GM21723 (cell line): ENCODE measurements around the gene COL3A1.

ENCODE experiments used
- ATAC-seq: cut with Tn5 transposase; IDR thresholded peaks from one replicate; pipeline ENCODE4 v1.9.1; 2021; ENCODE audit warnings: mild to moderate bottlenecking, moderate library complexity; ENCODE audit not compliant: unreplicated experiment

The COL3A1 gene

DNA sequence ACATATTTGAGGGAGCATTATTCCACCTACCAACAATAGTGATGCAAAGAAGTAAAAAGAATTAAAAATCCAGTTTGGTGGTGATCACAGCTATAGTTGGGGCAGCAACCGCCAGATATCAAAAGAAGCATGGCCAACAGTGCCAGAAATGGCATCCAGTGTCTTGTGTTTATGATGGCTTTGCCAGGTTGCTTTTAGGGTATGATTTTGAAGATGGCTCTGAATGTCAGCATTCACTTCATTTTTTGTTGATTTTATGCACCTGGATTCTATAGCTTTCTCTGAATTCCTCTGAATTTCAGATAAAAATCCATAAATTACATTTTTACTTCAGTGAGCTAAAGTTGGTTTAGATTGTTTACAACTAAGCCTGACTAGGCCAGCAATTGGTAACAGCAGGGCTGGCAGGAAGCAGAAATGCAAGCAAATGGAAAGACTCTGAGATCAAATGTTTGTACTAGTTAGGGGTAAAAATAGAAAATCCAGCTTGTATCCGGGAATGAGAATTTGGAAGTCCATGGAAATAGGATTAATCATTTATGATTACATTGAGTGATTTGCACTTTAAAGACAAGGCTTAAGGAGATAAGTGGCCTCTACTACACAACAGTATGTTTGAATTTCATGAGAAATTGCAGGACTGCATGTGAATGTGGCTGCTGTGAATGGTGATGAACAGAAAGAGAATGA is 40.4 kb downstream of the COL3A1 start:
- ATAC-seq: no peak

DNA sequence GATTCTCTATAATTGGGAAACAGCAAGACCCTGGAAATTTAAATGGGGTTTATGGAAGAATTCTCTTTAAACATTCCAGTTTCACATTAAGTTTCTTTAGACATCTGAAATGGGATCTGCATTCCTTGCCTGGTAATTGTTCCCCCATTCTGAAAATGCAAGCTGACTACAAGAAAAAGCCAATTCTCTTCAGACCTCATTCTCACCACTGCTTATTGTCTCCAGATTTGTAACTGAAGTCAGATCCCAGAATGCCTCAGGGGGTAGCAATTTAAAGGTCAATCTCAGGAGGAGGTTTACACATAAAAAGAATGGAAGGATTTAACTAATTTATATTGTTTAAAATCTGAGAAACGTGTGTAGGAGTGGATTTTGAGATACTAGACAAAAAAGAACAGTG is 41.2 kb downstream of the COL3A1 start:
- no peak for ATAC-seq

- no peak for ATAC-seq
Observed at GRCh38 chr2:189016311-189016861, 42.2 kb downstream of the COL3A1 start.

DNA sequence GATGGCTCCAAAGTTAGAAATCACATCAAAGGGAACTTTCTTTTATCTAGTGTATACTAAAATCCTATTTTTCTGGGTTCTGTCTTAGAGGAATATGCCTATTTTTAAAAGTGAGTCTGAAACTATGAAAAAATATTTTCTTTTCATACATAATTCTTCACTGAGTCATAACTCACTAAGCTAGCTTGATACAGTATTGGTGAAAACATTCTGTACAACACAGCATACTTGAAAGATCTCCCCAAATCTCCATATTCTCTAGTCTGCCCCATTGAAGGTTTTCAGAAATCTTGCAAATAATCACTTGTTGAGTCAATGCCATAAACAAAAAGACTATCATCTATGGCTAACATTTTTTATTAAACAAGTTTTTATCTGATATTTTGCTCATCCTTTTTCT is 44.5 kb downstream of the COL3A1 start:
- ATAC-seq: no peak

GRCh38 chr2:189020179-189020578 is 46.0 kb downstream of the COL3A1 start:
- no peak for ATAC-seq

- no peak for ATAC-seq
Observed at GRCh38 chr2:189022053-189022481, 47.9 kb downstream of the COL3A1 start.

DNA sequence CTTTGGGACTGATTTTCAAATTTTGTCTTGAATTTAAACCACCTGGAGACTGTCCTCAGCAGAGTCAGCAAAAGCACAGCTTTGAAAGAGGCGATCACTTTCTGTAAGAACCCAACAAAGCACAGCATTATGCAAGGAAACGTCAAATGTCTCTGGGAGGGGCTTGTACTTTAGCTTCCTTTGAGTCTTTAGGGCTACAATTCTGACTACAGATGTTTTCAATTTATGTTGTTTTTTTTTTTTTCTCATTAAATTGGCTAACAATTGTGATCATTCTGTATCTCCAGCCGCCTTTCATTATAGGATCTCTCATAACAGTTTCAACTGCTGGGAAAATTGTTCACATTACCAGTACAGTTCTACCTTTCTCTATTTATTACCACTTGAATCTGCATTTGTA is 48.3 kb downstream of the COL3A1 start:
- ATAC-seq: no peak

GRCh38 chr2:189024901-189025618 is 50.9 kb downstream of the COL3A1 start:
- ATAC-seq: peak; percentile 65

DNA sequence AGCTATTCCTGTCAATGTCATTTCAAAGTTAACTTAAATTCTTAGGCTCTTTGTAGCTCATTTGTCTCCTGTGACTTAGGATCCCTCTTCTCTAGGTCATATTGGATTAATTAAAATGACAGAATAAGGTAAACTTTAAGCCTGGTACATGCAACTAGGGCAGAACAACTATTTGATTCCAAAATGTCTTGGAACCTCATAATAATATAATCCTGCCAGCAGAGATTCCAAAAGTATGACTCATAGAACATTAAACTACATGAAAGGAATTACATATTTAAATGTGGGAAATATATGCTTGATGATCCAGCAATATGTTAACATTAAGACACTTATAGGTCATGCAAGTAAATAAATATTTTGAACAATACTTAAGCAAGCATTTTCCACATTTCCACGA is 63.3 kb downstream of the COL3A1 start:
- no peak for ATAC-seq

GRCh38 chr2:189045836-189046235 is 71.7 kb downstream of the COL3A1 start:
- ATAC-seq: no peak

DNA sequence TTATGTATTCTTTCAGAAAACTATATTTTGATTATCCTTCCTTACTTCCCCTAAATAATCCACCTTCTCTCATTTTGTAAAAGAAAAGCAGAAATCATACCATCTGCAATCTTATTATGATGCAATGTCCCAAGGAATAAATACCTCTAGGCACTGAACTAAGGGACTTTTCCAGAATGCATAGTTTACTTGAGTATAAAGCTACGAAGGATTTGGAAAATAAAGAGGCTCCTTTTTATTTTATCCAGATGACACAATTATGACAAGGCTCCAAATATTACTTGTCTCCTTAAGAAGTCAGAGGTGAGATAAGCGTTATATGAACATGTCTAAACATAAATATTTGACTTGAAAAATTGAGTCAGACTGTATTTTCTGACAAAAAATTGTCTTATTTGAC is 72.1 kb downstream of the COL3A1 start:
- no peak for ATAC-seq

DNA sequence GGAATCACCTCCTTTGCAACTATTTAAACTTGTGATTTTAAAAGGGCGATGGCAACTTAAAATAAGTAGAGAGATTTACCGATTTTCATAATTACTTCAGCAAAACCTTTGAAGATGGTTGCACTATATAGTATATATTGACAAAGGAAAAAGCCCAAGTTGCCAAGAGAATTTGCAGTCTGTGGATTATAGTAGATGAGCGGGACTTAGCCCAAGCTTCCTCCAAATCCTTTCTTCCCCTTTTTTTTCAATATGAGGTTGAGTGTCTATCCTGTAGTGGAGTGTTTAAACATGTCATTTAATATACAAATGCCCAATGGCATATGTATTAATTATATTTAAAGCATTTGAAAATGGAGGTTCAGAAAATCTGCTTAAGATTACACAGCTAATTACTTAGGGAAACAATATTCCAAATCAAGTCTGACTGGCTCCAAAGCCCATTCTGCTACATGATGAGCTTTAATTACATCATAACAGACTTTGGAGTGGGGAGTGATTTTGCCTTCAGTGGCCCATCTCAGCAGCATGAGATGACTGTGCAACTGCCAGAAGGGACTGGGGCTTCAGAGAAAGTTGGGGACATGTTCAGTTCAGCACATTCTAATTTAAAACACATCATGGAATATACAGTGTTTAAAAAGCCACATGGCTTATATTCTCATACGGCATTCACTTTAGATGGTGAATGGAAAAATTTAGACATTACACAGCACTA is 73.2 kb downstream of the COL3A1 start:
- ATAC-seq: no peak

- ATAC-seq: no peak
Observed at GRCh38 chr2:189048189-189048588, 74.0 kb downstream of the COL3A1 start.

DNA sequence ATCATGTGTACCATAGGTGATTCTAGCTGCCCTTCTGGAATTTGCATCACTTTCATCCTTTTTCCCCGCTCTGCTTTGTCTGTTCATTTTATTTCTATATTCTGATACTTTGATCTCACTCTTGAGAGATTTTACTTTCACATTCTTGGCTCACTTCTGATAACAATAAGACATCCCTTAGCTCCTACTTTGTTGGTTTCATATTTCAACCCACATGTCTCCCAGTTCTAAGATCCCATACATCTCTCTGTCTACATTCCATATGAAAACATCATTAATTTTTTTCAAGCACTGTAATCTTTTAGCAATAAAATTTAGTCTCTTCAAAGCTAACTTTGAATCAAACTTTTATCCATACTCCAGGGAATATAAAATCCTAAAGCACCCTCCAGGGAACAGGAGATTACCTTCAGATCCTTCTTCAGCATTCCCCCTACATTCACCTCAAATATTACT is 75.6 kb downstream of the COL3A1 start:
- ATAC-seq: no peak

- no peak for ATAC-seq
Observed at GRCh38 chr2:189050165-189050712, 76.1 kb downstream of the COL3A1 start.

DNA sequence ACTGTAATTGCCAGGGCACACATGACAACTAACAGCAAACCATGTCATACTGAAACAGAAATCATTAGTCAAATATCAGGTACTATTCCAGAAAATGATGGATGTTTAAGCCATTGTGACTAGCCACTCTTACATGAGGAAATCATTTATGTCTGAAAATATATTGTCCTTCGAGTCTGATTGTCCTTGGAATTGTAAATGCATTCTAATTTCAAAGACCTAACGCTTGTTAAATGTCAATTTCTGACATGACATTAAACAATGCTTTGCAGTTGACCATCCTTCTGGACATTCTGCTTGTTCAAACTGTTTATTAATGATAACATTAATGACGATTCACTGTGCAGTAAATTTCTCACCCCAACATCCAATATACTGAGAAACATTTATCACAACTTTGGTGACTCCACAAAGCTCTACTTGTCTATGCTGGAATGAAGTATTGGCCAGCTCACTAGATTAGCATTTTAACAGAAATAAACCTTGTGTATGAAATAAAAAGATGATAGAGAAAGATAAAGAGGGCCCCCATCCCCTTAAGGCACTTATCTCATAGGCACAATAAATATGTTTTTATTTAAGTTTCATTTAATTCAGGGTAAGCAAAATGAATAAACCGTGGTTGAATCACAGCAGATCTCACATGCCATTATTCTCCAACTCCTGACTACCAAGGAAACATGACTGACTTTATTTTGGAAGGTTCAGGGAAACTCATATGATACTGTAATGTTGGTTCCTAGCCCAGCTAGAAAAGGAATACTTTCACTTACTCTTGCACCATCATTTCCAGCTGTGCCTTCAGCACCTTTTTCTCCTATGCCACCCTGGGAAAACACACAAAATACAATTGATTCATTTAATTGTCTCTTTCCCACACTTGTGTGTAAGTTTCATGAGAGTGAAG is 82.3 kb downstream of the COL3A1 start:
- no peak for ATAC-seq

DNA sequence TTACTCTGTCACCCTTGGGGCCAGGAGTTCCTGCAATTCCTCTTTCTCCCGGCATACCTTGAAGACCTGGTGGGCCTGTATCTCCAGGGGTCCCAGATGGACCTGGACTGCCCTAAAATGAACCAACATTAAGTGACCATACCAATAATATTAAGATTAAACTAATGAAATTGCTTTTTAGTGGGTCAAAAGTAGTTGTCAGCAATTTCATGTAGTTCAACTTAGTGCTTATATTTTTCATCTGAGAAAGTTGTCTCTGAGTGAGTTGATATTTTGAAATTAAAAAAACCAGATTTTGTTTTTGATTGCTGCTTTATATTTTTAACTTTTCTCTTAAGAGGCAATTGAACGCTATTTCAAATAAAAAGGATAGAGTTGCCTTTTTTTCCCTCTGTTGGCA is 83.1 kb downstream of the COL3A1 start:
- ATAC-seq: no peak

GRCh38 chr2:189060096-189060642 is 86.0 kb downstream of the COL3A1 start:
- no peak for ATAC-seq
